Naive B cell (primary cell): ENCODE data around the gene CCDC157. TPM values are rescaled to one million over a fixed set of nuclear protein-coding genes. Genes with fewer than 3 reads are reported as not detected.

ENCODE experiments used
- ATAC-seq, 2 donors: fragments of 150-1000 bp; cut with Tn5 transposase; 2 replicates each; pipeline ENCODE4 v1.10.0; 2021; ENCODE audit warnings: low read depth in 2 of 2, mild to moderate bottlenecking in 2 of 2, moderate library complexity in 2 of 2
- DNase-seq: peaks from one replicate; pipeline ENCODE4 v3.0.0; 2022
- H3K27ac Mint-ChIP-seq, 6 donors: one replicate each; pipeline ENCODE4 v1.8.0; 2020 to 2022; ENCODE audit warnings: mild to moderate bottlenecking in 6 of 6, mixed read lengths in 6 of 6, moderate library complexity in 5 of 6, inconsistent platforms in 2 of 6
- H3K27me3 Mint-ChIP-seq, 3 donors: one replicate each; pipeline ENCODE4 v1.8.0; 2021 to 2022; ENCODE audit warnings: mixed read lengths in 3 of 3, mild to moderate bottlenecking in 1 of 3
- H3K36me3 Mint-ChIP-seq, 2 donors: one replicate each; pipeline ENCODE4 v1.8.0; 2020 to 2022; ENCODE audit warnings: mixed read lengths in 2 of 2, inconsistent platforms in 1 of 2, mild to moderate bottlenecking in 1 of 2
- H3K4me1 Mint-ChIP-seq, 3 donors: one replicate each; pipeline ENCODE4 v1.8.0; 2020 to 2022; ENCODE audit warnings: mixed read lengths in 3 of 3, inconsistent platforms in 1 of 3, mild to moderate bottlenecking in 1 of 3, moderate library complexity in 1 of 3
- H3K4me3 Mint-ChIP-seq, 8 donors: one replicate each; pipeline ENCODE4 v1.8.0; 2020 to 2022; ENCODE audit warnings: mild to moderate bottlenecking in 8 of 8, mixed read lengths in 8 of 8, moderate library complexity in 8 of 8, inconsistent platforms in 2 of 8
- H3K9me3 Mint-ChIP-seq, 7 donors: one replicate each; pipeline ENCODE4 v1.8.0; 2020 to 2022; ENCODE audit warnings: mixed read lengths in 7 of 7, mild to moderate bottlenecking in 5 of 7, inconsistent platforms in 2 of 7, moderate library complexity in 1 of 7
- polyA plus RNA-seq, 6 donors: library from polyadenylated mRNA; unstranded; fragments of 300-500 nt; fragmentation: Illumina TruSeq; gene quantifications; one replicate each; pipeline ENCODE4 v1.2.3, GENCODE V29; 2021; ENCODE audit warnings: low read depth in 6 of 6

The CCDC157 gene
- polyA plus RNA-seq, 6 donors from 2014 or later = 0.47 to 2.6 (median 1.6) TPM; not detected in 1

GRCh38 chr22:30404307-30404706 is 47.5 kb downstream of the CCDC157 start:
- peak overlapping the region in 1 of 6 donors; percentile 42 for H3K27ac Mint-ChIP-seq
- peaks cover 0 to under 1% (median 0%) of the 10 kb centered on the region in 3 donors for H3K27me3 Mint-ChIP-seq
- H3K4me1 Mint-ChIP-seq = no peaks in the 10 kb centered on the region
- DNase-seq = no peak
- no peaks in the 10 kb centered on the region for H3K36me3 Mint-ChIP-seq
- no peak overlapping the region for H3K4me3 Mint-ChIP-seq
- H3K9me3 Mint-ChIP-seq = no peaks in the 10 kb centered on the region
- ATAC-seq = no peak

DNA sequence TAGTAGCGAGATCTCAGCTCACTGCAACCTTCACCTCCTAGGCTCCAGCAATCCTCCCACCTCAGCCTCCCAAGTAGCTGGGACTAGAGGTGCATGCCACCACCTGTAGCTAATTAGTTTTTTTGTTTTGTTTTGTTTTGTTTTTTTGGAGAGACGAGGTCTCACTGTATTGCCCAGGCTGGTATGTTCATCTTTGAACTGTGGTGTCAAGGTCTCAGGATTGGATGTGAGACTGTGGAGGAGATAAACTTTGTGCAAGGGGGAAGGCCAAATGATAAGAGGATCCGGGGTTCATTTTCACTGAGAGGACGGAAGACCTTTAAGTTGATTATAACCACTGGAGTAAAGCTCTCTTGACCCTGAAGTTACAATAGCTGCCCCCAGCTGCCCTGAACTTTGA is 48.9 kb downstream of the CCDC157 start:
- Mint-ChIP-seq H3K27ac (no peak overlapping the region), H3K4me1 (no peaks in the 10 kb centered on the region), H3K27me3 (no peaks in the 10 kb centered on the region), H3K36me3 (no peaks in the 10 kb centered on the region), H3K4me3 (no peak overlapping the region), H3K9me3 (no peaks in the 10 kb centered on the region)
- no peak for DNase-seq
- no peak for ATAC-seq

DNA sequence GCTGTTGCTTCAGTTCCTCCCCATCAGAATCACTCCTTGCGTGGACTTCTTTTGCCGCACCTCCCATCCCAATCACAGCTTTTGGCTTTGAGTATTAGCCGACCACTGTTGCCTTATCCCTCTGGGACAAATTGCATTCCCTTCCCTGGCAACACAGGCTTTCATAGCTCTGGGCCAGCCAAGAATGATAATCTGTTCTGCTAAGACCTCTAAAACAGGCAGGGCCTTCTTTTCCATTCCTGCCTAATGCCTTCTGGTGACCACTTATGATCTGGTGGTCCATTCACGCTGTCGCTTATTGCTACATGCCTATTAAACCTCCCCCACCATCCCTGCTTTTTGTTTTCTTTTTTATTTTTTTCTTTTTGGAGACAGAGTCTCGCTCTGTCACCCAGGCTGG is 49.6 kb downstream of the CCDC157 start:
- no peaks in the 10 kb centered on the region for H3K27me3 Mint-ChIP-seq
- no peak for DNase-seq
- no peak for ATAC-seq
- H3K27ac Mint-ChIP-seq = peak overlapping the region in 1 of 6 donors; percentile 44
- H3K36me3 Mint-ChIP-seq = no peaks in the 10 kb centered on the region
- H3K4me3 Mint-ChIP-seq = no peak overlapping the region
- H3K9me3 Mint-ChIP-seq = no peaks in the 10 kb centered on the region
- no peaks in the 10 kb centered on the region for H3K4me1 Mint-ChIP-seq

DNA sequence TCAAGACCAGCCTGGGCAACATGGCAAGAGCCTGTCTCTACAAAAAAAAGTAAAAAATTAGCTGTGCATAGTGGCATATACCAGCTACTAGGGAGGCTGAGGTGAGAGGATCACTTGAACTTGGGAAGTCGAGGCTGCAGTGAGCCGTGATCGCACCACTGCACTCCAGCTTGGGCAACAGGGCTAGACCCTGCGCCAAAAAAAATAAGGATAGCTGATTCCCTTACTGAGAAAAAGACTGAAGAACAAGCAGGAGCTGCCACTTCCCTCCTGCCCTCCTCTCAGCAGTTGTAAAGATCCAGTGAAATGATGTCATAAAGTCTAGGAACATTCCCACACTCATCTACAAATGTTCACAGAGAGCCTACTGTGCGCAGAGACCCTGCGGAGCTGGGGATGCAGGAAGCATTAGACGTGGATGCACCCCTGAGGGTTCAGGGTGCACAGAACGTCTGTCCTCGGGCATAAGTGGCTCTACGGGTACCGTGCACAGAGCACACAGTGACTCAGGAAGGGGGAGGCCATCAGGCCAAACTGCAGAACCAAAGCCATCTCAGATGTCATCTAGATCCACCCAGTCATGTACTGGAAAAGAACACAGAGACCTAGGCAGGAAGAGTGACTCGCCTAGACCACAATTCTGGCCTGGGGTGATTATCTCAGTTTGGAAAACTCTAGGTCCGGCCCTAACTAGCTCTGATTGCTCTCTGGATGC is 51.7 kb downstream of the CCDC157 start:
- no peaks in the 10 kb centered on the region for H3K36me3 Mint-ChIP-seq
- no peak for DNase-seq
- H3K9me3 Mint-ChIP-seq = no peaks in the 10 kb centered on the region
- H3K27ac Mint-ChIP-seq = no peak overlapping the region
- no peak for ATAC-seq
- H3K4me3 Mint-ChIP-seq = no peak overlapping the region
- no peaks in the 10 kb centered on the region for H3K27me3 Mint-ChIP-seq
- H3K4me1 Mint-ChIP-seq = peaks cover 0 to 5% (median 1%) of the 10 kb centered on the region in 3 donors

DNA sequence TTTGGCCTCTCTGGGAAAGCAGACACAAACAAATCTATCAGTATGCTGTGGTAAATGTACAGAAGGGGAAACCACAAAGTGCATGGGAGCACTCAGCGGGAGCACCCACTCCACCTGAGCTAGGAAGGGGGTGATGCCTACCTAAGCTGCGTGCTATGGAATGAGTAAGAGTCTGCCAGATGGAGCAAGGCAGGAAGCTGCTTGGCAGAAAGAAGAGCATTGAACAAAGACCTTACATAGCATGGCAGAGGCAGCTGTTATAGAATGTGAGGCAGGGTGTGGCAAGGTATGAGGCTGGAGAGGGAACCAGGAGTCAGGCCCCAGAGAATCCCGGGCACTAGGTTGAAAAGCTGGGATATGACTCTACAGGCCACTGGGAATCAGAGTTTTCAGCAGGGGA is 55.0 kb downstream of the CCDC157 start:
- DNase-seq (no peak), ATAC-seq (no peak)
- Mint-ChIP-seq H3K4me1 (peaks cover 0 to 5% (median 1%) of the 10 kb centered on the region in 3 donors), H3K36me3 (peaks cover 0 to 9% of the 10 kb centered on the region in 2 donors), H3K9me3 (no peaks in the 10 kb centered on the region), H3K27ac (peak overlapping the region in 2 of 6 donors; percentile 49 to 96), H3K4me3 (no peak overlapping the region), H3K27me3 (no peaks in the 10 kb centered on the region)

DNA sequence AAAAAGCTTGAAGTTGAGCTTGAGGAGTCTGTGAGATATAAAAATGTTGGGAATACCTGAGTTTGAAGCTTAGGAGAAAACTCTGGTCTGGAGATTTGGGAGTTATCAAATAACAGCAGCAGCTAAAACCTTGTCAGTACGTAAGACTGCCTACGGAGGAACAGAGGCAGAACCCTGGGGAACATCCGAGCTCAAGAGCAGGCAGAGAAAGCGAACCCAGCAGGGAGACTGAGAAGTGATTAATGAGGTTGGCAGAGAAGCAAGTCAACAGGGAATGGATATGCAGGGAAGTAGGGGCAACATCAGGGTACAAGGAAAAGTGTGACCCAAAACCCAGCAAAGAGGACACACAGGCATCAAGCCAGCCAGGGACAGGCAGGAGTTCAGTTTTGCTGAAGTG is 56.2 kb downstream of the CCDC157 start:
- Mint-ChIP-seq H3K27me3 (no peaks in the 10 kb centered on the region), H3K4me3 (no peak overlapping the region), H3K4me1 (peaks cover 0 to 5% (median 1%) of the 10 kb centered on the region in 3 donors), H3K36me3 (peaks cover 0 to 9% of the 10 kb centered on the region in 2 donors), H3K9me3 (no peaks in the 10 kb centered on the region), H3K27ac (peak overlapping the region in 4 of 6 donors; percentile 5 to 58 (median 18))
- DNase-seq = no peak
- no peak for ATAC-seq

DNA sequence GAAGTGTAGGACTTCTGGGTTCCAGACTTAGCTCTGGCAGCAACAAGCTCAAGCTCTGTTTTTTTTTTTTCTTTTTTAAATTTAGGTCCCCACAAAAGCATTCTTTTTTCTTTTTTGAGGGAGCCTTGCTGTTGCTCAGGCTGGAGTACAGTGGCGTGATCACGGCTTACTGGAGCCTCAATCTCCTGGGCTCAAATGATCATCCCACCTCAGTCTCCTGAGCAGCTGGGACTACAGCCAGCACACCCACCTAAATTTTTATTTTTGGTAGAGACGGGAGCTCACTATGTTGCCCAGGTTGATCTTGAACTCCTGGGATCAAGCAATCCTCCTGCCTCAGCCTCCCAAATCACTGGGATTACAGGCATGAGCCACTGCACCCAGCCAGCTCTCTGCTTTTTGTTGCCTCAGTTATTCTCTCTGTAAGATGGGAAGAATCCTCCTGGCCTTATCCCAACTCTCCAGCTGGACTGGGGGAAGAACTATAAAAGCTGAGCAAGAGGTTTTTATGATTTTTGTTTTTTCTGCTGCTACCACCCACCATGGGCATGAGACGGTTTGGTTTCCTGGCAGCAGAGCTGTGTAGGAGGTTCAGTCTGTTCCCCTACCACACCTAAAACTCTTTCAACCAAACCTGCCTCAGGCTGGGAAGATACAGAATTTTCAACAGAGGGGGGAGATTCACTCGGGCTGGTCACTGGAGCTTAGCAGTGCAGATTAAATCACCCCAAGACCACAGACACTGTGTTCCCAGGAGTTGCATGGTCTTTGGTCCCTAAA is 57.1 kb downstream of the CCDC157 start:
- no peak for DNase-seq
- peak overlapping the region in 1 of 8 donors; percentile 29 for H3K4me3 Mint-ChIP-seq
- H3K27me3 Mint-ChIP-seq = no peaks in the 10 kb centered on the region
- H3K4me1 Mint-ChIP-seq = peaks cover 0 to 5% (median 1%) of the 10 kb centered on the region in 3 donors
- no peaks in the 10 kb centered on the region for H3K9me3 Mint-ChIP-seq
- no peak for ATAC-seq
- peaks cover 0 to 9% of the 10 kb centered on the region in 2 donors for H3K36me3 Mint-ChIP-seq
- no peak overlapping the region for H3K27ac Mint-ChIP-seq

- H3K9me3 Mint-ChIP-seq = no peaks in the 10 kb centered on the region
- H3K36me3 Mint-ChIP-seq = peaks cover 0 to 9% of the 10 kb centered on the region in 2 donors
- ATAC-seq (no peak), DNase-seq (no peak)
- H3K27ac Mint-ChIP-seq = no peak overlapping the region
- no peaks in the 10 kb centered on the region for H3K27me3 Mint-ChIP-seq
- peaks cover 0 to 5% (median 1%) of the 10 kb centered on the region in 3 donors for H3K4me1 Mint-ChIP-seq
- H3K4me3 Mint-ChIP-seq = no peak overlapping the region
These were observed 57.8 kb downstream of the CCDC157 start for GRCh38 chr22:30414525-30415047.

GRCh38 chr22:30416403-30416802 is 59.6 kb downstream of the CCDC157 start:
- peak overlapping the region in 1 of 6 donors; percentile 62 for H3K27ac Mint-ChIP-seq
- no peaks in the 10 kb centered on the region for H3K27me3 Mint-ChIP-seq
- H3K9me3 Mint-ChIP-seq = no peaks in the 10 kb centered on the region
- no peak for DNase-seq
- H3K4me1 Mint-ChIP-seq = peaks cover 0 to 5% (median 1%) of the 10 kb centered on the region in 3 donors
- no peak for ATAC-seq
- peaks cover 0 to 9% of the 10 kb centered on the region in 2 donors for H3K36me3 Mint-ChIP-seq
- H3K4me3 Mint-ChIP-seq = no peak overlapping the region

GRCh38 chr22:30416837-30417236 is 60.0 kb downstream of the CCDC157 start:
- Mint-ChIP-seq H3K36me3 (peaks cover 0 to 9% of the 10 kb centered on the region in 2 donors), H3K4me3 (peak overlapping the region in 1 of 8 donors; percentile 28), H3K27me3 (no peaks in the 10 kb centered on the region), H3K9me3 (no peaks in the 10 kb centered on the region), H3K4me1 (peaks cover 0 to 6% (median 2%) of the 10 kb centered on the region in 3 donors), H3K27ac (no peak overlapping the region)
- ATAC-seq = no peak
- DNase-seq = no peak

GRCh38 chr22:30420347-30421125 is 63.7 kb downstream of the CCDC157 start:
- peaks cover 0 to 9% of the 10 kb centered on the region in 2 donors for H3K36me3 Mint-ChIP-seq
- peaks cover 19 to 34% (median 28%) of the 10 kb centered on the region in 3 donors for H3K4me1 Mint-ChIP-seq
- ATAC-seq (no peak), DNase-seq (no peak)
- no peaks in the 10 kb centered on the region for H3K9me3 Mint-ChIP-seq
- no peak overlapping the region for H3K27ac Mint-ChIP-seq
- peak overlapping the region in 2 of 8 donors; percentile 20 to 57 for H3K4me3 Mint-ChIP-seq
- no peaks in the 10 kb centered on the region for H3K27me3 Mint-ChIP-seq

DNA sequence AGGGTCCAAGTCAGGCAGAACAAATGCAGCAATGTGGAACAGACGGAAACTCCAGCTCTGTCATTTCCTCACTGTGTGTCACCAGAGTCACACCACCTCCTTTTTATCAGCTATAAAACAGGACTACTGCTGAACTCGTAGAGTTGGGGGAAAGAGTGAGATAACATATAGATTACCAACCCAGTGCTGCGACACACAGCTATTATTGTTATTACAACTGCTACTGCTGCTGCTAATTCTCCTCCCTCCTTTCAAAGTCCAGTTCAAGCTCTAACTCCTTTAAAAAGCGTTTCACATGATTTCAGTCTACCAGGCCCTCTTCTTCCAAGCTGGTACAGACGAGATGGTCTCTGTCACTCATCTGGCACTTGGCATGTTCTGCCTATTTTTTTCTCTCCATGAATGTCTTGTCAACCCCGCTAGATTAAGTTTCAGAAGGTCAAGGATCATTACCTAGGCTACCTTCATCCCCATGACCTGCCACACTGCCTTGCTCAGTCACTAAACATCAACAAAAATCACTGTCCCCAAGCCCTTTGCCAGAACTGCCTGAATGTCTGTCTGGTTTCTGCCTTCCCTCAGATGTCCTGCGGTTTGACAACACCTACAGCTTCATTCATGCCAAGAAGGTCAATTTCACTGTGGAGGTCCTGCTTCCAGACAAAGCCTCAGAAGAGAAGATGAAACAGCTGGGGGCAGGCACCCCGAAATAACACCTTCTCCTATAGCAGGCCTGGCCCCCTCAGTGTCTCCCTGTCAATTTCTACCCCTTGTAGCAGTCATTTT is 65.1 kb downstream of the CCDC157 start:
- peaks cover 31 to 46% (median 42%) of the 10 kb centered on the region in 3 donors for H3K4me1 Mint-ChIP-seq
- H3K27me3 Mint-ChIP-seq = no peaks in the 10 kb centered on the region
- no peak for DNase-seq
- ATAC-seq = no peak
- H3K27ac Mint-ChIP-seq = peak overlapping the region in 5 of 6 donors; percentile 20 to 95 (median 38)
- no peaks in the 10 kb centered on the region for H3K9me3 Mint-ChIP-seq
- peak overlapping the region; percentile 93 to 99 (median 99) for H3K4me3 Mint-ChIP-seq
- H3K36me3 Mint-ChIP-seq = no peaks in the 10 kb centered on the region
